GM12878 (cell line): ENCODE results near the gene BIN1. TPM values are rescaled to one million over a fixed set of nuclear protein-coding genes. Genes with fewer than 3 reads are reported as not detected.

Source experiments
- ATAC-seq: fragments of 200-7000 bp; cut with Tn5 transposase; 3 replicates; pipeline ENCODE4 v1.9.1; 2020; ENCODE audit warnings: mild to moderate bottlenecking, moderate library complexity
- BruUV-seq: library from RNA; stranded (reverse); fragments of 400-500 nt; replicated peaks from 2 replicates; lab custom pipeline; 2021; lab: Mats Ljungman, UMichigan
- CTCF ChIA-PET: fragments of 300-600 bp; sonication (Branson Sonifier 250); formaldehyde crosslinking; extraction: SDS; loops from one replicate; lab custom pipeline; 2021; ENCODE audit warnings: inconsistent platforms; lab: Yijun Ruan, JAX
- POLR2A ChIA-PET: fragments of 350-600 bp; formaldehyde crosslinking; extraction: SDS; loops from one replicate; lab custom pipeline; 2021; ENCODE audit warnings: inconsistent platforms; lab: Charles Lee
- RAD21 ChIA-PET: fragments of 300-600 bp; sonication (Branson Sonifier 250); formaldehyde crosslinking; loops from one replicate; lab custom pipeline; 2023; ENCODE audit warnings: antibody characterized with exemption; ENCODE audit not compliant: unreplicated experiment; lab: Charles Lee
- SMC1A ChIA-PET: fragments of 300-600 bp; sonication (Branson Sonifier 250); formaldehyde crosslinking; loops from one replicate; lab custom pipeline; 2023; ENCODE audit not compliant: unreplicated experiment, uncharacterized antibody; lab: Charles Lee
- DNase-seq: peaks from one replicate; pipeline ENCODE4 v3.0.0-alpha.2; 2011; ENCODE audit warnings: low read depth, low spot score
- FAIRE-seq: peaks from 3 replicates; lab custom pipeline; 2011; peaks lifted over from hg19 to GRCh38; lab: Jason Lieb, UNC
- H2AFZ ChIP-seq: 2 replicates; pipeline ENCODE4 v1.6.0; 2011; ENCODE audit warnings: low read depth, low read length, control low read depth; ENCODE audit not compliant: control insufficient read depth
- H3K27ac ChIP-seq: 2 replicates; pipeline ENCODE4 v1.5.1; 2011; ENCODE audit warnings: control low read depth; ENCODE audit not compliant: control insufficient read depth, insufficient read depth
- H3K27me3 ChIP-seq, 2 experiments: replicated peaks in 1 of 2; 2 replicates each; pipeline versions ENCODE4 v1.6.0 to v1.6.1; 2011; ENCODE audit warnings: low read length in 1 of 2; ENCODE audit not compliant: control insufficient read depth in 2 of 2, insufficient read depth in 2 of 2
- H3K36me3 ChIP-seq, 2 experiments: 2 replicates each; pipeline ENCODE4 v1.5.1; 2011; ENCODE audit warnings: low read length in 1 of 2; ENCODE audit not compliant: control insufficient read depth in 2 of 2, insufficient read depth in 2 of 2
- H3K4me1 ChIP-seq: 2 replicates; pipeline ENCODE4 v1.6.1; 2011; ENCODE audit warnings: mild to moderate bottlenecking, low read length, moderate library complexity, mixed read lengths; ENCODE audit not compliant: control insufficient read depth, insufficient read depth
- H3K4me2 ChIP-seq: 2 replicates; pipeline ENCODE4 v1.6.0; 2011; ENCODE audit warnings: control low read depth; ENCODE audit not compliant: control insufficient read depth, insufficient read depth
- H3K4me3 ChIP-seq: fragments of 200-600 bp; sonication (generic); 2 replicates; pipeline ENCODE4 v1.5.1; 2016
- H3K79me2 ChIP-seq: 2 replicates; pipeline ENCODE4 v1.6.0; 2011; ENCODE audit warnings: low read length; ENCODE audit not compliant: control insufficient read depth, insufficient read depth
- H3K9ac ChIP-seq: 2 replicates; pipeline ENCODE4 v1.8.0; 2011; ENCODE audit warnings: low read length, control low read depth, mixed read lengths; ENCODE audit not compliant: control insufficient read depth, insufficient read depth
- H3K9me3 ChIP-seq: replicated peaks from 3 replicates; pipeline ENCODE4 v1.5.1; 2011; ENCODE audit warnings: mild to moderate bottlenecking, low read length; ENCODE audit not compliant: control insufficient read depth, insufficient read depth
- H4K20me1 ChIP-seq: 2 replicates; pipeline ENCODE4 v1.6.0; 2011; ENCODE audit not compliant: control insufficient read depth, insufficient read depth
- ATF7 ChIP-seq: fragments of 450-650 bp; IDR thresholded peaks from 2 replicates; pipeline ENCODE4 v1.6.1; 2016; ENCODE audit warnings: low read depth, mild to moderate bottlenecking
- BCL3 ChIP-seq: IDR thresholded peaks from 2 replicates; pipeline ENCODE4 v1.6.1; 2011; ENCODE audit warnings: borderline replicate concordance, low read depth, mild to moderate bottlenecking, moderate library complexity, low read length; ENCODE audit not compliant: insufficient read depth, poor library complexity, severe bottlenecking
- CREB1 ChIP-seq: IDR thresholded peaks from 2 replicates; pipeline ENCODE4 v1.6.1; 2012; ENCODE audit warnings: low read depth, mild to moderate bottlenecking, inconsistent platforms
- E2F4 ChIP-seq: IDR thresholded peaks from 2 replicates; pipeline ENCODE4 v1.6.1; 2012; ENCODE audit warnings: low read depth, low read length, improper control_type of control experiment
- E2F8 ChIP-seq: fragments of 450-650 bp; IDR thresholded peaks from 2 replicates; pipeline ENCODE4 v1.6.1; 2018; ENCODE audit warnings: mild to moderate bottlenecking, low read depth, moderate library complexity; ENCODE audit not compliant: partially characterized antibody
- HDAC6 ChIP-seq: fragments of 200-600 bp; sonication (generic); IDR thresholded peaks from one replicate; pipeline ENCODE4 v1.8.0; 2017; ENCODE audit warnings: antibody characterized with exemption; ENCODE audit not compliant: unreplicated experiment
- NFYB ChIP-seq: IDR thresholded peaks from 2 replicates; pipeline ENCODE4 v1.6.1; 2011; ENCODE audit warnings: low read depth, mild to moderate bottlenecking, low read length, improper control_type of control experiment, moderate library complexity; ENCODE audit not compliant: insufficient read depth
- NR2C1 ChIP-seq: fragments of 450-650 bp; IDR thresholded peaks from 2 replicates; pipeline ENCODE4 v1.6.1; 2017; ENCODE audit warnings: antibody characterized with exemption, mild to moderate bottlenecking, moderate library complexity
- POLR2AphosphoS5 ChIP-seq: IDR thresholded peaks from 2 replicates; pipeline ENCODE4 v1.6.1; 2011; ENCODE audit warnings: mild to moderate bottlenecking, low read length, inconsistent platforms
- RAD51 ChIP-seq: fragments of 450-650 bp; IDR thresholded peaks from 2 replicates; pipeline ENCODE4 v1.6.1; 2016; ENCODE audit warnings: moderate library complexity, mild to moderate bottlenecking, inconsistent platforms
- STAT1 ChIP-seq: fragments of 450-650 bp; conservative IDR thresholded peaks from 2 replicates; pipeline ENCODE4 v1.6.1; 2014; ENCODE audit warnings: antibody characterized with exemption, mild to moderate bottlenecking
- SUZ12 ChIP-seq: fragments of 200-600 bp; sonication (generic); IDR thresholded peaks from one replicate; pipeline ENCODE4 v1.6.1; 2018; ENCODE audit warnings: antibody characterized with exemption, mild to moderate bottlenecking; ENCODE audit not compliant: unreplicated experiment
- WGBS: methylation state at CpG from one replicate; pipeline ENCODE4 v1.1.6; 2016; ENCODE audit warnings: low lambda C conversion rate; ENCODE audit not compliant: insufficient replicate concordance, insufficient coverage; ENCODE audit errors: missing lambda C conversion rate; 5-methylcytosine and 5-hydroxymethylcytosine counted together
- in situ Hi-C: fragments of 300-500 bp; cut with MboI; formaldehyde crosslinking; loops from 9 replicates; pipeline ENCODE4 v1.14.3; 2018; ENCODE audit warnings: mixed read lengths
- intact Hi-C: fragments of 100-400 bp; cut with micrococcal nuclease; formaldehyde crosslinking; loops from one replicate; pipeline ENCODE4 v1.14.2; 2022; ENCODE audit not compliant: unreplicated experiment
- polyA plus RNA-seq, 11 experiments: library from polyadenylated mRNA; depleted of rRNA in 4 of 11; unstranded in 6 of 11; stranded (reverse) in 5 of 11; fragments of >200 nt; fragmentation: Nextera tagmentation in 4 of 11; fragmentation: Illumina TruSeq in 1 of 11; extraction: Ambion mirVana in 4 of 11; extraction: Trizol in 1 of 11; gene quantifications; 1 replicate in 1 of 11; 2 replicates in 10 of 11; pipeline versions ENCODE4 v1.2.1 to v1.2.3, GENCODE V29; 2011 to 2016; ENCODE audit warnings: inconsistent platforms in 2 of 11, missing spikeins in 2 of 11, low read depth in 1 of 11
- total RNA-seq, 4 experiments: library from RNA; depleted of rRNA in 3 of 4; stranded (reverse); fragments of >200 nt in 3 of 4; fragmentation: Illumina TruSeq in 1 of 4; extraction: Trizol in 1 of 4; gene quantifications; 2 replicates each; pipeline versions ENCODE4 v1.2.1 to v1.2.3, GENCODE V29; 2013 to 2021
- TF ChIP-seq, protein P1 (sequence below): IDR thresholded peaks from 2 replicates; pipeline ENCODE4 v1.6.1; 2012; ENCODE audit warnings: mild to moderate bottlenecking, low read depth, low read length

Gene BIN1
- total and polyA plus RNA-seq, 10 of the 15 experiments (the other 5 are each of a cell fraction or from before 2014, with no cell fraction given), result 0.32 to 21.3 (median 11.2) TPM

- BruUV-seq, result no TSS peak
- 63% methylated on average over 8 of the region's 8 CpGs for WGBS
- Histone ChIP-seq H3K27me3 (no peaks in the 10 kb centered on the region), H3K9me3 (no peaks in the 10 kb centered on the region), H4K20me1 (no peaks in the 10 kb centered on the region), H3K4me2 (no peak overlapping the region), H3K27ac (no peak overlapping the region), H3K9ac (no peak overlapping the region), H3K4me3 (no peak overlapping the region), H3K4me1 (peaks cover 6% of the 10 kb centered on the region), H2AFZ (no peak overlapping the region), H3K36me3 (no peaks in the 10 kb centered on the region), H3K79me2 (no peaks in the 10 kb centered on the region)
- DNase-seq (no peak), ATAC-seq (no peak), FAIRE-seq (no peak)
- CTCF ChIA-PET, result no interaction called here
- SMC1A ChIA-PET, result no interaction called here
- POLR2A ChIA-PET, result interaction anchor here (0.7 kb wide), 1 partner anchor 12 kb away, joined by 3 read pairs; no protein-coding TSS in a partner anchor
- intact Hi-C loops (no loop called here), in situ Hi-C loops (no loop called here)
- RAD21 ChIA-PET, result no interaction called here
- TF ChIP-seq E2F4 (no peak), CREB1 (no peak), HDAC6 (no peak), STAT1 (no peak), NFYB (no peak), BCL3 (no peak), RAD51 (no peak), ATF7 (no peak), POLR2AphosphoS5 (no peak), NR2C1 (no peak), SUZ12 (no peak), E2F8 (no peak)
- TF ChIP-seq, protein P1, sequence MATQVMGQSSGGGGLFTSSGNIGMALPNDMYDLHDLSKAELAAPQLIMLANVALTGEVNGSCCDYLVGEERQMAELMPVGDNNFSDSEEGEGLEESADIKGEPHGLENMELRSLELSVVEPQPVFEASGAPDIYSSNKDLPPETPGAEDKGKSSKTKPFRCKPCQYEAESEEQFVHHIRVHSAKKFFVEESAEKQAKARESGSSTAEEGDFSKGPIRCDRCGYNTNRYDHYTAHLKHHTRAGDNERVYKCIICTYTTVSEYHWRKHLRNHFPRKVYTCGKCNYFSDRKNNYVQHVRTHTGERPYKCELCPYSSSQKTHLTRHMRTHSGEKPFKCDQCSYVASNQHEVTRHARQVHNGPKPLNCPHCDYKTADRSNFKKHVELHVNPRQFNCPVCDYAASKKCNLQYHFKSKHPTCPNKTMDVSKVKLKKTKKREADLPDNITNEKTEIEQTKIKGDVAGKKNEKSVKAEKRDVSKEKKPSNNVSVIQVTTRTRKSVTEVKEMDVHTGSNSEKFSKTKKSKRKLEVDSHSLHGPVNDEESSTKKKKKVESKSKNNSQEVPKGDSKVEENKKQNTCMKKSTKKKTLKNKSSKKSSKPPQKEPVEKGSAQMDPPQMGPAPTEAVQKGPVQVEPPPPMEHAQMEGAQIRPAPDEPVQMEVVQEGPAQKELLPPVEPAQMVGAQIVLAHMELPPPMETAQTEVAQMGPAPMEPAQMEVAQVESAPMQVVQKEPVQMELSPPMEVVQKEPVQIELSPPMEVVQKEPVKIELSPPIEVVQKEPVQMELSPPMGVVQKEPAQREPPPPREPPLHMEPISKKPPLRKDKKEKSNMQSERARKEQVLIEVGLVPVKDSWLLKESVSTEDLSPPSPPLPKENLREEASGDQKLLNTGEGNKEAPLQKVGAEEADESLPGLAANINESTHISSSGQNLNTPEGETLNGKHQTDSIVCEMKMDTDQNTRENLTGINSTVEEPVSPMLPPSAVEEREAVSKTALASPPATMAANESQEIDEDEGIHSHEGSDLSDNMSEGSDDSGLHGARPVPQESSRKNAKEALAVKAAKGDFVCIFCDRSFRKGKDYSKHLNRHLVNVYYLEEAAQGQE, result no peak
Observed at GRCh38 chr2:127124426-127124825, 17.5 kb upstream of the BIN1 start.
